HepG2 (cell line): ENCODE measurements around the gene MGAT5. TPM values are rescaled to one million over a fixed set of nuclear protein-coding genes. Genes with fewer than 3 reads are reported as not detected.

Source experiments
- ATAC-seq: fragments of 200-7000 bp; cut with Tn5 transposase; 3 replicates; pipeline ENCODE4 v1.9.1; 2020; ENCODE audit warnings: mild to moderate bottlenecking, moderate library complexity
- BruUV-seq: library from RNA; stranded (reverse); fragments of 400-500 nt; replicated peaks from 2 replicates; lab custom pipeline; 2021; lab: Mats Ljungman, UMichigan
- CTCF ChIA-PET: fragments of 300-600 bp; formaldehyde crosslinking; extraction: SDS; loops from one replicate; lab custom pipeline; 2021; ENCODE audit warnings: low total read pairs, inconsistent platforms, low intra/inter-chr PET ratio; lab: Yijun Ruan, JAX
- POLR2A ChIA-PET: fragments of 350-600 bp; sonication (Branson Sonifier 250); formaldehyde crosslinking; loops from one replicate; lab custom pipeline; 2020; ENCODE audit warnings: antibody characterized with exemption, inconsistent platforms; lab: Yijun Ruan, JAX
- DNase-seq: peaks from one replicate; pipeline ENCODE4 v3.0.0-alpha.2; 2015; ENCODE audit warnings: low spot score
- FAIRE-seq: peaks from 3 replicates; lab custom pipeline; 2011; peaks lifted over from hg19 to GRCh38; lab: Jason Lieb, UNC
- H2AFZ ChIP-seq: one replicate; pipeline ENCODE4 v1.6.1; 2011; ENCODE audit warnings: low read length, inconsistent platforms
- H3K27ac ChIP-seq: fragments of 300-600 bp; 3 replicates; pipeline ENCODE4 v1.8.0; 2011; ENCODE audit warnings: mixed run types, mild to moderate bottlenecking, mixed read lengths, low read length, inconsistent platforms; ENCODE audit not compliant: insufficient read depth; ENCODE audit errors: extremely low read length
- H3K27me3 ChIP-seq, 2 experiments: fragments of 200-600 bp in 1 of 2; 2 replicates in 1 of 2; 3 replicates in 1 of 2; pipeline versions ENCODE4 v1.6.0 to v1.8.0; 2011; ENCODE audit warnings: low read length in 2 of 2, mild to moderate bottlenecking in 2 of 2, moderate library complexity in 2 of 2, inconsistent platforms in 1 of 2; ENCODE audit not compliant: insufficient read depth in 2 of 2, control insufficient read depth in 1 of 2
- H3K36me3 ChIP-seq, 2 experiments: fragments of 200-600 bp in 1 of 2; replicated peaks in 1 of 2; 2 replicates in 1 of 2; 3 replicates in 1 of 2; pipeline versions ENCODE4 v1.5.1 to v1.8.0; 2011; ENCODE audit warnings: low read length in 2 of 2, inconsistent platforms in 1 of 2; ENCODE audit not compliant: insufficient read depth in 2 of 2, control insufficient read depth in 1 of 2
- H3K4me1 ChIP-seq: 2 replicates; pipeline ENCODE4 v1.5.1; 2012; ENCODE audit warnings: low read length, inconsistent platforms; ENCODE audit not compliant: insufficient read depth
- H3K4me2 ChIP-seq: 2 replicates; pipeline ENCODE4 v1.6.0; 2011; ENCODE audit warnings: low read depth, low read length, inconsistent platforms
- H3K4me3 ChIP-seq, 3 experiments: fragments of 200-600 bp in 1 of 3; sonication (generic), shearing (Covaris generic) in 1 of 3; replicated peaks in 1 of 3; 2 replicates each; pipeline ENCODE4 v1.5.1; 2011 to 2016; ENCODE audit warnings: low read length in 3 of 3, inconsistent platforms in 2 of 3, low read depth in 2 of 3, mild to moderate bottlenecking in 2 of 3, control low read depth in 1 of 3, mixed read lengths in 1 of 3; ENCODE audit not compliant: insufficient read depth in 1 of 3
- H3K79me2 ChIP-seq: one replicate; pipeline ENCODE4 v1.6.1; 2011; ENCODE audit warnings: low read length, inconsistent platforms; ENCODE audit not compliant: insufficient read depth
- H3K9ac ChIP-seq: 2 replicates; pipeline ENCODE4 v1.6.0; 2011; ENCODE audit warnings: mild to moderate bottlenecking, low read depth, low read length, inconsistent platforms; ENCODE audit not compliant: insufficient read depth
- H3K9me3 ChIP-seq: 2 replicates; pipeline ENCODE4 v1.5.1; 2012; ENCODE audit warnings: mild to moderate bottlenecking, low read length
- H4K20me1 ChIP-seq: 2 replicates; pipeline ENCODE4 v1.6.0; 2011; ENCODE audit warnings: inconsistent platforms, mild to moderate bottlenecking, low read length, moderate library complexity; ENCODE audit not compliant: insufficient read depth
- ARNT ChIP-seq: fragments of 450-650 bp; IDR thresholded peaks from 2 replicates; pipeline ENCODE4 v1.6.1; 2017
- CENPX ChIP-seq: sonication (generic); formaldehyde crosslinking; IDR thresholded peaks from 2 replicates; pipeline ENCODE4 v1.9.0; 2021; ENCODE audit warnings: mild to moderate bottlenecking, missing genetic modification reagents, moderate library complexity
- CHCHD3 ChIP-seq: sonication (generic); formaldehyde crosslinking; IDR thresholded peaks from 2 replicates; pipeline ENCODE4 v1.8.0; 2022; ENCODE audit warnings: mild to moderate bottlenecking, missing genetic modification reagents, moderate library complexity
- FOXJ3 ChIP-seq: sonication (generic); formaldehyde crosslinking; IDR thresholded peaks from 2 replicates; pipeline ENCODE4 v1.4.0; 2020; ENCODE audit warnings: missing genetic modification reagents, mild to moderate bottlenecking, borderline replicate concordance
- GATA4 ChIP-seq: sonication (generic); IDR thresholded peaks from 2 replicates; pipeline ENCODE4 v1.6.1; 2016; ENCODE audit warnings: antibody characterized with exemption, low read depth, borderline replicate concordance
- HDAC1 ChIP-seq: sonication (generic); formaldehyde crosslinking; IDR thresholded peaks from 2 replicates; pipeline ENCODE4 v1.5.1; 2020; ENCODE audit warnings: mild to moderate bottlenecking, missing genetic modification reagents
- HNRNPUL1 ChIP-seq: fragments of 200-400 bp; formaldehyde crosslinking; IDR thresholded peaks from 2 replicates; pipeline ENCODE4 v1.6.1; 2017; ENCODE audit warnings: low read depth, mild to moderate bottlenecking, low read length, moderate library complexity
- IKZF1 ChIP-seq: fragments of 450-650 bp; IDR thresholded peaks from 2 replicates; pipeline ENCODE4 v1.7.1; 2016
- KLF9 ChIP-seq: IDR thresholded peaks from 2 replicates; pipeline ENCODE4 v1.6.1; 2016; ENCODE audit warnings: low read depth
- RNF2 ChIP-seq: fragments of 450-650 bp; conservative IDR thresholded peaks from 2 replicates; pipeline ENCODE4 v1.6.1; 2016; ENCODE audit warnings: low read depth
- STAT5B ChIP-seq: sonication (generic); formaldehyde crosslinking; IDR thresholded peaks from 2 replicates; pipeline ENCODE4 v1.4.0; 2020; ENCODE audit warnings: missing genetic modification reagents
- THAP11 ChIP-seq: IDR thresholded peaks from 2 replicates; pipeline ENCODE4 v1.6.1; 2016; ENCODE audit warnings: missing biosample characterization, missing genetic modification reagents
- ZFX ChIP-seq: sonication (generic); formaldehyde crosslinking; IDR thresholded peaks from 2 replicates; pipeline ENCODE4 v1.4.0; 2020; ENCODE audit warnings: mild to moderate bottlenecking, low read depth, missing genetic modification reagents, moderate library complexity
- ZNF224 ChIP-seq: sonication (generic); formaldehyde crosslinking; IDR thresholded peaks from 2 replicates; pipeline ENCODE4 v1.5.0; 2020; ENCODE audit warnings: mild to moderate bottlenecking, missing genetic modification reagents
- ZNF274 ChIP-seq: sonication (generic); formaldehyde crosslinking; IDR thresholded peaks from 2 replicates; pipeline ENCODE4 v1.5.1; 2020; ENCODE audit warnings: mild to moderate bottlenecking, missing genetic modification reagents
- ZNF430 ChIP-seq: sonication (generic); formaldehyde crosslinking; IDR thresholded peaks from 2 replicates; pipeline ENCODE4 v1.9.0; 2021; ENCODE audit warnings: mild to moderate bottlenecking, missing genetic modification reagents
- ZNF703 ChIP-seq: sonication (generic); formaldehyde crosslinking; IDR thresholded peaks from 2 replicates; pipeline ENCODE4 v1.5.1; 2020; ENCODE audit warnings: missing genetic modification reagents, mild to moderate bottlenecking, moderate library complexity, borderline replicate concordance
- WGBS: methylation state at CpG from one replicate; pipeline ENCODE4 v1.1.6; 2017; ENCODE audit warnings: low lambda C conversion rate; 5-methylcytosine and 5-hydroxymethylcytosine counted together
- in situ Hi-C: cut with HindIII; loops from 2 replicates; pipeline ENCODE4 v1.10.0; 2017; ENCODE audit warnings: low pct_unique_long_range_greater_than_20kb; ENCODE audit not compliant: extremely low pct_ligation_motif_present
- intact Hi-C: fragments of 100-400 bp; cut with micrococcal nuclease; formaldehyde crosslinking; loops from one replicate; pipeline ENCODE4 v1.10.0; 2022; ENCODE audit not compliant: unreplicated experiment
- polyA plus RNA-seq, 8 experiments: library from polyadenylated mRNA; depleted of rRNA in 3 of 8; stranded (reverse) in 7 of 8; unstranded in 1 of 8; fragments of >200 nt; fragmentation: Illumina TruSeq in 4 of 8; extraction: Trizol in 4 of 8; gene quantifications; 2 replicates each; pipeline versions ENCODE4 v1.2.1 to v1.2.3, GENCODE V29; 2011 to 2016; ENCODE audit warnings: low read depth in 4 of 8, missing spikeins in 1 of 8, mixed read lengths in 1 of 8; ENCODE audit not compliant: insufficient read depth in 1 of 8
- total RNA-seq, 5 experiments: library from RNA; depleted of rRNA; stranded (reverse); fragments of >200 nt; fragmentation: Illumina TruSeq; extraction: Trizol; gene quantifications; 2 replicates each; pipeline ENCODE4 v1.2.3, GENCODE V29; 2016; ENCODE audit warnings: low read depth in 1 of 5
- TF ChIP-seq, protein P1 (sequence below), 2 experiments: sonication (generic) in 1 of 2; formaldehyde crosslinking in 1 of 2; IDR thresholded peaks; 2 replicates each; pipeline versions ENCODE4 v1.6.1 to v1.9.0; 2014 to 2022; ENCODE audit warnings: antibody characterized with exemption in 1 of 2, borderline replicate concordance in 1 of 2, inconsistent platforms in 1 of 2, low read depth in 1 of 2, missing genetic modification reagents in 1 of 2
- TF ChIP-seq, protein P2 (sequence below): sonication (generic); formaldehyde crosslinking; IDR thresholded peaks from 2 replicates; pipeline ENCODE4 v1.4.0; 2020; ENCODE audit warnings: mild to moderate bottlenecking, low read depth, missing genetic modification reagents

Gene MGAT5
- total and polyA plus RNA-seq, 2 of the 13 experiments (the other 11 are each of a cell fraction or from before 2014, with no cell fraction given) = 33.1 to 60.2 TPM

DNA sequence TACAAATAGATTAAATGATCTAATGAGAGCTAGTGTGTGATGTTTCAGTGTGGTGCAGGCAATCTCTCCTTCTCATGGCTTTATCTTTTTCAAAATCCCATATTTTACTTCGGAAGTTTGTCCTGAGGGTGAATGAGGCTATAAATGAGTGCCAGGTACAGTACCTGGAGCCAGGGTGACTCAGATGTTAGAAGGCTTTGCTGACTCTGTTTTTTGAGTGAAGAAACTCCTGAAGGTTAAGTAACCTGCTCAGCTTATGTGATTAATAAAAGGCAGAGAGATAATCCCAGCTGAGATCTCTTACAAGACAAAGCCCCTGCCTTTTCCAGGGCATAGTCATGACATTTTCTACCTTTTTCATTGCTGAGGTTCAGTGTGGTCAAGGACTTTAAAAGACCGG lies 52.6 kb downstream of the MGAT5 start (continued):
- TF ChIP-seq, protein P1, sequence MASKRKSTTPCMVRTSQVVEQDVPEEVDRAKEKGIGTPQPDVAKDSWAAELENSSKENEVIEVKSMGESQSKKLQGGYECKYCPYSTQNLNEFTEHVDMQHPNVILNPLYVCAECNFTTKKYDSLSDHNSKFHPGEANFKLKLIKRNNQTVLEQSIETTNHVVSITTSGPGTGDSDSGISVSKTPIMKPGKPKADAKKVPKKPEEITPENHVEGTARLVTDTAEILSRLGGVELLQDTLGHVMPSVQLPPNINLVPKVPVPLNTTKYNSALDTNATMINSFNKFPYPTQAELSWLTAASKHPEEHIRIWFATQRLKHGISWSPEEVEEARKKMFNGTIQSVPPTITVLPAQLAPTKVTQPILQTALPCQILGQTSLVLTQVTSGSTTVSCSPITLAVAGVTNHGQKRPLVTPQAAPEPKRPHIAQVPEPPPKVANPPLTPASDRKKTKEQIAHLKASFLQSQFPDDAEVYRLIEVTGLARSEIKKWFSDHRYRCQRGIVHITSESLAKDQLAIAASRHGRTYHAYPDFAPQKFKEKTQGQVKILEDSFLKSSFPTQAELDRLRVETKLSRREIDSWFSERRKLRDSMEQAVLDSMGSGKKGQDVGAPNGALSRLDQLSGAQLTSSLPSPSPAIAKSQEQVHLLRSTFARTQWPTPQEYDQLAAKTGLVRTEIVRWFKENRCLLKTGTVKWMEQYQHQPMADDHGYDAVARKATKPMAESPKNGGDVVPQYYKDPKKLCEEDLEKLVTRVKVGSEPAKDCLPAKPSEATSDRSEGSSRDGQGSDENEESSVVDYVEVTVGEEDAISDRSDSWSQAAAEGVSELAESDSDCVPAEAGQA (IDR thresholded peaks at IDR 0.05; ENCODE audit: low read depth) = no peak
- TF ChIP-seq, protein P1 (CRISPR knock-in tag; IDR thresholded peaks at IDR 0.05; ENCODE audit: borderline replicate concordance) = no peak
- TF ChIP-seq, all 625 proteins: peak for 0

- Histone ChIP-seq H3K27ac (no peak overlapping the region), H3K9ac (no peak overlapping the region), H3K4me3 (no peak overlapping the region), H3K4me1 (0 out of 2 replicates have a peak, but pooled peaks cover 7% of the 10 kb centered on the region), H3K9me3 (no peaks in the 10 kb centered on the region), H3K36me3 (no peaks in the 10 kb centered on the region), H2AFZ (no peak overlapping the region), H4K20me1 (no peaks in the 10 kb centered on the region), H3K4me2 (no peak overlapping the region), H3K27me3 (no peaks in the 10 kb centered on the region), H3K79me2 (no peaks in the 10 kb centered on the region)
- ChIA-PET CTCF (no interaction called here), POLR2A (no interaction called here)
- intact Hi-C loops (no loop called here), in situ Hi-C loops (no loop called here)
- BruUV-seq = no TSS peak
- WGBS = 95% methylated on average over 5 of the region's 5 CpGs
- ATAC-seq (no peak), FAIRE-seq (no peak), DNase-seq (no peak)
- TF ChIP-seq KLF9 (CRISPR knock-in tag) (no peak), IKZF1 (no peak), ZFX (CRISPR knock-in tag) (no peak), ARNT (no peak), ZNF703 (CRISPR knock-in tag) (no peak), ZNF430 (CRISPR knock-in tag) (no peak), ZNF274 (CRISPR knock-in tag) (no peak), STAT5B (CRISPR knock-in tag) (no peak), RNF2 (no peak), THAP11 (CRISPR knock-in tag) (no peak), CENPX (no peak), ZNF224 (CRISPR knock-in tag) (no peak), HDAC1 (no peak), FOXJ3 (CRISPR knock-in tag) (no peak), CHCHD3 (CRISPR knock-in tag) (no peak), HNRNPUL1 (no peak), GATA4 (no peak)
- TF ChIP-seq, protein P2, sequence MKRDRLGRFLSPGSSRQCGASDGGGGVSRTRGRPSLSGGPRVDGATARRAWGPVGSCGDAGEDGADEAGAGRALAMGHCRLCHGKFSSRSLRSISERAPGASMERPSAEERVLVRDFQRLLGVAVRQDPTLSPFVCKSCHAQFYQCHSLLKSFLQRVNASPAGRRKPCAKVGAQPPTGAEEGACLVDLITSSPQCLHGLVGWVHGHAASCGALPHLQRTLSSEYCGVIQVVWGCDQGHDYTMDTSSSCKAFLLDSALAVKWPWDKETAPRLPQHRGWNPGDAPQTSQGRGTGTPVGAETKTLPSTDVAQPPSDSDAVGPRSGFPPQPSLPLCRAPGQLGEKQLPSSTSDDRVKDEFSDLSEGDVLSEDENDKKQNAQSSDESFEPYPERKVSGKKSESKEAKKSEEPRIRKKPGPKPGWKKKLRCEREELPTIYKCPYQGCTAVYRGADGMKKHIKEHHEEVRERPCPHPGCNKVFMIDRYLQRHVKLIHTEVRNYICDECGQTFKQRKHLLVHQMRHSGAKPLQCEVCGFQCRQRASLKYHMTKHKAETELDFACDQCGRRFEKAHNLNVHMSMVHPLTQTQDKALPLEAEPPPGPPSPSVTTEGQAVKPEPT (CRISPR knock-in tag) = no peak
Measured at GRCh38 chr2:134307334-134307733, 53.5 kb downstream of the MGAT5 start.
